Ishikawa (cell line): ENCODE measurements around the gene OPCML.

Source experiments
- CEBPB ChIP-seq: IDR thresholded peaks from 2 replicates; pipeline ENCODE4 v1.6.1; 2012
- CREB1 ChIP-seq: IDR thresholded peaks from 2 replicates; pipeline ENCODE4 v1.6.1; 2012; ENCODE audit warnings: low read depth
- EGR1 ChIP-seq: IDR thresholded peaks from 2 replicates; pipeline ENCODE4 v1.6.1; 2012
- EP300 ChIP-seq: IDR thresholded peaks from 2 replicates; pipeline ENCODE4 v1.6.1; 2012; ENCODE audit warnings: borderline replicate concordance
- FOXM1 ChIP-seq: IDR thresholded peaks from 2 replicates; pipeline ENCODE4 v1.6.1; 2012; ENCODE audit warnings: low read depth, borderline replicate concordance
- MAX ChIP-seq: IDR thresholded peaks from 2 replicates; pipeline ENCODE4 v1.6.1; 2012
- NFIC ChIP-seq: IDR thresholded peaks from 2 replicates; pipeline ENCODE4 v1.6.1; 2012
- RAD21 ChIP-seq: IDR thresholded peaks from 2 replicates; pipeline ENCODE4 v1.6.1; 2012; ENCODE audit warnings: low read depth
- TAF1 ChIP-seq: IDR thresholded peaks from 2 replicates; pipeline ENCODE4 v1.6.1; 2012; ENCODE audit warnings: low read depth, mild to moderate bottlenecking
- TEAD4 ChIP-seq: IDR thresholded peaks from 2 replicates; pipeline ENCODE4 v1.6.1; 2012
- USF1 ChIP-seq: IDR thresholded peaks from 2 replicates; pipeline ENCODE4 v1.6.1; 2012
- TF ChIP-seq, protein P1 (sequence below): IDR thresholded peaks from 2 replicates; pipeline ENCODE4 v1.6.1; 2012; ENCODE audit warnings: low read depth, mild to moderate bottlenecking

GRCh38 chr11:132941761-132942160 lies 590.5 kb downstream of the OPCML start:
- TF ChIP-seq NFIC (no peak), EP300 (no peak), FOXM1 (no peak), CEBPB (no peak), RAD21 (no peak), MAX (no peak), USF1 (no peak), TEAD4 (no peak), TAF1 (no peak), EGR1 (no peak), CREB1 (no peak)
- TF ChIP-seq, protein P1, sequence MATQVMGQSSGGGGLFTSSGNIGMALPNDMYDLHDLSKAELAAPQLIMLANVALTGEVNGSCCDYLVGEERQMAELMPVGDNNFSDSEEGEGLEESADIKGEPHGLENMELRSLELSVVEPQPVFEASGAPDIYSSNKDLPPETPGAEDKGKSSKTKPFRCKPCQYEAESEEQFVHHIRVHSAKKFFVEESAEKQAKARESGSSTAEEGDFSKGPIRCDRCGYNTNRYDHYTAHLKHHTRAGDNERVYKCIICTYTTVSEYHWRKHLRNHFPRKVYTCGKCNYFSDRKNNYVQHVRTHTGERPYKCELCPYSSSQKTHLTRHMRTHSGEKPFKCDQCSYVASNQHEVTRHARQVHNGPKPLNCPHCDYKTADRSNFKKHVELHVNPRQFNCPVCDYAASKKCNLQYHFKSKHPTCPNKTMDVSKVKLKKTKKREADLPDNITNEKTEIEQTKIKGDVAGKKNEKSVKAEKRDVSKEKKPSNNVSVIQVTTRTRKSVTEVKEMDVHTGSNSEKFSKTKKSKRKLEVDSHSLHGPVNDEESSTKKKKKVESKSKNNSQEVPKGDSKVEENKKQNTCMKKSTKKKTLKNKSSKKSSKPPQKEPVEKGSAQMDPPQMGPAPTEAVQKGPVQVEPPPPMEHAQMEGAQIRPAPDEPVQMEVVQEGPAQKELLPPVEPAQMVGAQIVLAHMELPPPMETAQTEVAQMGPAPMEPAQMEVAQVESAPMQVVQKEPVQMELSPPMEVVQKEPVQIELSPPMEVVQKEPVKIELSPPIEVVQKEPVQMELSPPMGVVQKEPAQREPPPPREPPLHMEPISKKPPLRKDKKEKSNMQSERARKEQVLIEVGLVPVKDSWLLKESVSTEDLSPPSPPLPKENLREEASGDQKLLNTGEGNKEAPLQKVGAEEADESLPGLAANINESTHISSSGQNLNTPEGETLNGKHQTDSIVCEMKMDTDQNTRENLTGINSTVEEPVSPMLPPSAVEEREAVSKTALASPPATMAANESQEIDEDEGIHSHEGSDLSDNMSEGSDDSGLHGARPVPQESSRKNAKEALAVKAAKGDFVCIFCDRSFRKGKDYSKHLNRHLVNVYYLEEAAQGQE, result no peak
